ENCODE data around the gene HELB.

The HELB gene

GRCh38 chr12:66367015-66367667, 64.8 kb downstream of the HELB start:
- DNase-seq = no peak

- no peak for DNase-seq
Measured at GRCh38 chr12:66371982-66372381, 69.7 kb downstream of the HELB start.

GRCh38 chr12:66375560-66375959, 73.3 kb downstream of the HELB start:
- no peak for DNase-seq

- DNase-seq = no peak
Measured at GRCh38 chr12:66379616-66380015, 77.3 kb downstream of the HELB start.

DNA sequence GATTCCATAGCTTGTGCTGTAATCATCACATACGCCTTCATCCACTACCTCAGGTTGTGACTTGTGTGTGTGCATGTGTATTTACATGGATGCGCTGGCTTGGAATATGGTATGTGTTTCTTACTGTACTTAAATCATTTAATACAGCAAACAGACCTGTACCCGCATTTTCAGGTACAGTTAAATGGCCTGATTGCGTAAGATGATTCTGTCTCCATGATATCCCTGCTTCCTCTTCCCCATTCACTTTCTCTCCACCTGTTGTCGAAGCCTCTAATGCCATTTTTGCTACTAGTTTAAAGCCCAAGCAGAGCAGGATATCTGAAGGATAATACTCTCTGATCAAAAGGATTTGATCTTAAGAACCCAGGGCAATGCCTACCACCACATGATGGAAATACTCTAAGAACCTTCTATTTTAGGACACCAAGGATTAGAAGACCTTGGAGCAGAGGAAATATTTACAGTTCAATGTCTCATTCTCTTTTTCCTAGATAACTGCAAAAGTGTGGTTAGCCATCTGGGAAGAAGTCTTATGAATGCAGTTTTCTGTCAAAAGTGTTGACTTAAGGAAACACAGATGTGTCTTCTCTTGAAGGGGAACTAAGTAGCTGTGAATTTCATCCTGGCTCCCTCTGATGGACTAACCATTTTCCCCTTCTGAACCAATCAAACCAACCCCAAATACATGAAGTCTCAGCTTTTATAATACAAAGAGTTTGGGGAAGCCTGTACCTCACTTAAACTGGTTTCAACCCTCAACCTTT, 78.7 kb downstream of the HELB start:
- DNase-seq = no peak

DNA sequence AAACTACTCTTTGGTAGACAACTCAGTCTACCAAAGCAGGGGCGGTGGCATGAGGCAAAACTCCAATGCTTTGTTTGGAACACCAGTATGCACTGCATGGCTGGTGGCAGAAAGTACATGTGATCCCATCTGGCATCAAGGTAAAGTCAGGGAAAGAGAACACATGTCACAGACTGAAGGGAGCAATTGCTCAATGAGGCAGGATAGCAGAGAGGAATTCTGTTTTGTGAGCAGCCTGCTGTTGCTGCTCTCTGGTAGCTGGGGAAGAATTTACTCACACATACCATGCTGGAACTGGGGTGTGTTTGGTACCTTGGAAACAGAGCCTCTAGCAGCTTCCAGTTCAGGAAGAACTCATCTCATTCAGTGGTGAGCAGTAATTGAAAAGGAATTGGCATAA, 84.8 kb downstream of the HELB start:
- no peak for DNase-seq
